SK-N-SH treated with all-trans-retinoic acid at 6 μM for 48 hours (cell line): ENCODE data around the gene MAP2.

Experiments
- ATAC-seq: fragments of 200-7000 bp; cut with Tn5 transposase; 3 replicates; pipeline ENCODE4 v1.9.1; 2020; ENCODE audit warnings: mild to moderate bottlenecking, moderate library complexity
- ARNTL ChIP-seq: fragments of 450-650 bp; formaldehyde crosslinking; IDR thresholded peaks from 2 replicates; pipeline ENCODE4 v1.5.0; 2020; ENCODE audit warnings: low read depth, mild to moderate bottlenecking, moderate library complexity, borderline replicate concordance
- CREB5 ChIP-seq: fragments of 250-450 bp; sonication (Bioruptor Pico); IDR thresholded peaks from 2 replicates; pipeline ENCODE4 v1.5.1; 2020; ENCODE audit warnings: low read depth, mild to moderate bottlenecking, moderate library complexity
- CSDC2 ChIP-seq: fragments of 250-450 bp; sonication (Bioruptor Pico); IDR thresholded peaks from 2 replicates; pipeline ENCODE4 v1.5.0; 2020; ENCODE audit warnings: mild to moderate bottlenecking, moderate library complexity
- CSRNP3 ChIP-seq: fragments of 250-450 bp; sonication (Bioruptor Pico); IDR thresholded peaks from 2 replicates; pipeline ENCODE4 v1.5.1; 2021; ENCODE audit warnings: mild to moderate bottlenecking, moderate library complexity
- ESRRG ChIP-seq: fragments of 250-450 bp; sonication (Bioruptor Pico); IDR thresholded peaks from 2 replicates; pipeline ENCODE4 v1.6.1; 2021; ENCODE audit warnings: mild to moderate bottlenecking
- GLIS3 ChIP-seq: fragments of 250-450 bp; sonication (Bioruptor Pico); IDR thresholded peaks from 2 replicates; pipeline ENCODE4 v1.5.0; 2020; ENCODE audit warnings: mild to moderate bottlenecking, moderate library complexity
- ISL1 ChIP-seq: fragments of 250-450 bp; sonication (Bioruptor Pico); IDR thresholded peaks from 2 replicates; pipeline ENCODE4 v2.1.2; 2022; ENCODE audit warnings: mild to moderate bottlenecking, moderate library complexity
- OSR1 ChIP-seq: fragments of 250-450 bp; sonication (Bioruptor Pico); IDR thresholded peaks from 2 replicates; pipeline ENCODE4 v1.8.0; 2022; ENCODE audit warnings: moderate library complexity, mild to moderate bottlenecking, inconsistent platforms
- PATZ1 ChIP-seq: fragments of 250-450 bp; sonication (Bioruptor Pico); IDR thresholded peaks from 2 replicates; pipeline ENCODE4 v1.8.0; 2020; ENCODE audit warnings: mild to moderate bottlenecking, moderate library complexity, borderline replicate concordance
- POU6F1 ChIP-seq: fragments of 250-450 bp; sonication (Bioruptor Pico); IDR thresholded peaks from 2 replicates; pipeline ENCODE4 v1.8.0; 2021; ENCODE audit warnings: low read depth, mild to moderate bottlenecking, moderate library complexity, borderline replicate concordance
- PPARA ChIP-seq: fragments of 250-450 bp; sonication (Bioruptor Pico); IDR thresholded peaks from 2 replicates; pipeline ENCODE4 v1.5.0; 2020; ENCODE audit warnings: mild to moderate bottlenecking, borderline replicate concordance
- RARB ChIP-seq: fragments of 250-450 bp; sonication (Bioruptor Pico); IDR thresholded peaks from 2 replicates; pipeline ENCODE4 v1.8.0; 2021; ENCODE audit warnings: mild to moderate bottlenecking, moderate library complexity
- SNAI2 ChIP-seq: fragments of 250-450 bp; sonication (Bioruptor Pico); IDR thresholded peaks from 2 replicates; pipeline ENCODE4 v1.5.0; 2020; ENCODE audit warnings: mild to moderate bottlenecking, moderate library complexity
- TCF4 ChIP-seq: fragments of 250-450 bp; sonication (Bioruptor Pico); IDR thresholded peaks from 2 replicates; pipeline ENCODE4 v1.8.0; 2021; ENCODE audit warnings: mild to moderate bottlenecking, moderate library complexity, borderline replicate concordance
- TOX ChIP-seq: fragments of 250-450 bp; sonication (Bioruptor Pico); IDR thresholded peaks from 2 replicates; pipeline ENCODE4 v1.8.0; 2021; ENCODE audit warnings: mild to moderate bottlenecking, moderate library complexity, borderline replicate concordance
- TSHZ2 ChIP-seq: fragments of 250-450 bp; sonication (Bioruptor Pico); IDR thresholded peaks from 2 replicates; pipeline ENCODE4 v1.5.0; 2020; ENCODE audit warnings: mild to moderate bottlenecking, moderate library complexity
- ZC3H10 ChIP-seq: fragments of 250-450 bp; sonication (Bioruptor Pico); IDR thresholded peaks from 2 replicates; pipeline ENCODE4 v1.5.1; 2021; ENCODE audit warnings: mild to moderate bottlenecking, moderate library complexity
- ZFP3 ChIP-seq: fragments of 250-450 bp; sonication (Bioruptor Pico); IDR thresholded peaks from 2 replicates; pipeline ENCODE4 v1.5.0; 2020; ENCODE audit warnings: mild to moderate bottlenecking, moderate library complexity
- ZFP30 ChIP-seq: fragments of 450-650 bp; formaldehyde crosslinking; IDR thresholded peaks from 2 replicates; pipeline ENCODE4 v1.5.0; 2022; ENCODE audit warnings: mild to moderate bottlenecking, moderate library complexity
- ZNF70 ChIP-seq: fragments of 450-650 bp; formaldehyde crosslinking; IDR thresholded peaks from 2 replicates; pipeline ENCODE4 v1.5.0; 2020; ENCODE audit warnings: mild to moderate bottlenecking, moderate library complexity
- ZNF8 ChIP-seq: fragments of 450-650 bp; formaldehyde crosslinking; IDR thresholded peaks from 2 replicates; pipeline ENCODE4 v1.5.0; 2020; ENCODE audit warnings: mild to moderate bottlenecking, moderate library complexity

MAP2 gene

GRCh38 chr2:209556354-209556961 lies 132.6 kb downstream of the MAP2 start:
- TF ChIP-seq PPARA (no peak), POU6F1 (no peak), CSDC2 (CRISPR knock-in tag) (no peak), GLIS3 (CRISPR knock-in tag) (no peak), RARB (CRISPR knock-in tag) (no peak), ZNF8 (CRISPR knock-in tag) (no peak), ESRRG (CRISPR knock-in tag) (no peak), ZFP30 (CRISPR knock-in tag) (no peak), TCF4 (CRISPR knock-in tag) (no peak), ISL1 (CRISPR knock-in tag) (no peak), ZNF70 (no peak), CSRNP3 (CRISPR knock-in tag) (no peak), ARNTL (CRISPR knock-in tag) (no peak), CREB5 (CRISPR knock-in tag) (no peak)
- peak; percentile 97 for ATAC-seq

GRCh38 chr2:209560911-209561310 lies 137.1 kb downstream of the MAP2 start:
- ATAC-seq = no peak

GRCh38 chr2:209563453-209563852 lies 139.6 kb downstream of the MAP2 start:
- no peak for ATAC-seq
- TF ChIP-seq PATZ1 (CRISPR knock-in tag) = no peak
- TF ChIP-seq TSHZ2 (CRISPR knock-in tag) = no peak
- no peak for TF ChIP-seq RARB (CRISPR knock-in tag)
- no peak for TF ChIP-seq ZFP3 (CRISPR knock-in tag)

More at GRCh38 chr2:209560911-209561310, 137.1 kb downstream of the MAP2 start:
- TF ChIP-seq SNAI2 (no peak), CSRNP3 (CRISPR knock-in tag) (no peak), ZNF8 (CRISPR knock-in tag) (no peak), CSDC2 (CRISPR knock-in tag) (no peak), PATZ1 (CRISPR knock-in tag) (no peak), ZC3H10 (no peak), ZNF70 (no peak), TOX (no peak), GLIS3 (CRISPR knock-in tag) (no peak), OSR1 (no peak), ZFP30 (CRISPR knock-in tag) (no peak), TCF4 (CRISPR knock-in tag) (no peak), ISL1 (CRISPR knock-in tag) (no peak), ARNTL (CRISPR knock-in tag) (no peak)
